ENCODE measurements around the gene ADSS1.

ADSS1 gene

DNA sequence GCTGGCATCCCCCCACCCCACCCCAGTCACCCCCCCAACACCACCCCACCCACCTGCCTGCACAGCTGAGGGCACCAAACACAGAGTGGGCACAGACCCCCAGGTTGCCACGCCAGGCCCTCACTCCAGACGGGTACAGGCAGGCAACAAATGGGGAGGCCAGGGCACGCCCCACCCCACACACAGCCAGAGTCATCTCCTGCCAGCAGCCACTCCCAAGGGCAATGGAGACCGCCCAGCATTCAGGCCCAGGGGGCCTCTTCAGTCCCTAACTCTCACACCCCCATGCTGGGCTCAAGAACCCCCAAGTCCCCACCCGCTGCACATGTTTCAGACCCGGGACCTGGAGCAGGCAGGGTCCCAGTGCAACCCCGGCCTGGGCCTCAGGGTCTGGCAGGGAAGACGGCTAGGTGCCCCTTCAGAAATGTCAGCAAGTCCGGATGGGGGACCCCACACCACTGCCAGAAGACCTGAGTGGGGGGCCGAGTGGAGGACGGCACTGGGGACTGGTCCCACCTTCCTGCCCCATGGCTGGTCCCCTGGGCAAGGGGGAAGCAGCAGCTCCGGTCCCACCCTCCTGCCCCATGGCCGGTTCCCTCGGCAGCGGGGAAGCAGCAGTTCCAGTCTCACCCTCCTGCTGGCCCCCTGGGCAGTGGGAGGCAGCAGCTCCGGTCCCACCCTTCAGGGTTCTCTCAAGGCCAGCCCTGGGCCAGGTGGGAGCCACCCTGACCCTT, 59.6 kb downstream of the ADSS1 start:
- no peak overlapping the region for H3K4me3 ChIP-seq (ENCODE audit: low read length, poor library complexity, severe bottlenecking)
- H3K27me3 ChIP-seq (ENCODE audit: insufficient read depth, low read length, poor library complexity, severe bottlenecking), result no peaks in the 10 kb centered on the region
- H3K4me2 ChIP-seq (ENCODE audit: low read depth, low read length, poor library complexity, severe bottlenecking), result no peak overlapping the region
- H3K79me2 ChIP-seq (ENCODE audit: insufficient read depth, low read length), result peaks cover 41% of the 10 kb centered on the region; the same call in 1 of the 2 replicates
- peaks cover 2% of the 10 kb centered on the region for H3K4me1 ChIP-seq (ENCODE audit: insufficient read depth, low read length, poor library complexity, severe bottlenecking)
- TF ChIP-seq CTCF (conservative IDR thresholded peaks at IDR 0.05; ENCODE audit: low read length) (no peak), EZH2phosphoT487 (IDR thresholded peaks at IDR 0.05; ENCODE audit: borderline replicate concordance) (no peak)
- H2AFZ ChIP-seq (ENCODE audit: low read length), result no peak overlapping the region
- H3F3A ChIP-seq (ENCODE audit: low read depth), result no peaks in the 10 kb centered on the region
- H3K9ac ChIP-seq (ENCODE audit: low read depth, low read length, poor library complexity, severe bottlenecking), result no peak overlapping the region
- H4K20me1 ChIP-seq (ENCODE audit: insufficient read depth, low read length, poor library complexity, severe bottlenecking), result peaks cover 29% of the 10 kb centered on the region
- H3K9me2 ChIP-seq (replicated peaks; ENCODE audit: low read depth, low read length), result no peaks in the 10 kb centered on the region
- no peaks in the 10 kb centered on the region for H3K9me3 ChIP-seq (ENCODE audit: insufficient read depth, low read depth, low read length)
- H3K36me3 ChIP-seq (ENCODE audit: insufficient read depth, low read length), result peaks cover 8% of the 10 kb centered on the region; the same call in 1 of the 2 replicates

GRCh38 chr14:104784218-104784568, 60.2 kb downstream of the ADSS1 start:
- Histone ChIP-seq H2AFZ (ENCODE audit: low read length) (no peak overlapping the region), H3K4me3 (ENCODE audit: low read length, poor library complexity, severe bottlenecking) (no peak overlapping the region), H3K36me3 (ENCODE audit: insufficient read depth, low read length) (peaks cover 8% of the 10 kb centered on the region; the same call in 1 of the 2 replicates), H4K20me1 (ENCODE audit: insufficient read depth, low read length, poor library complexity, severe bottlenecking) (peaks cover 31% of the 10 kb centered on the region), H3K9me3 (ENCODE audit: insufficient read depth, low read depth, low read length) (no peaks in the 10 kb centered on the region), H3K79me2 (ENCODE audit: insufficient read depth, low read length) (peaks cover 47% of the 10 kb centered on the region; the same call in 1 of the 2 replicates), H3K4me1 (ENCODE audit: insufficient read depth, low read length, poor library complexity, severe bottlenecking) (peaks cover 2% of the 10 kb centered on the region), H3K9ac (ENCODE audit: low read depth, low read length, poor library complexity, severe bottlenecking) (no peak overlapping the region), H3K27me3 (ENCODE audit: insufficient read depth, low read length, poor library complexity, severe bottlenecking) (no peaks in the 10 kb centered on the region), H3F3A (ENCODE audit: low read depth) (no peaks in the 10 kb centered on the region), H3K4me2 (ENCODE audit: low read depth, low read length, poor library complexity, severe bottlenecking) (no peak overlapping the region), H3K9me2 (replicated peaks; ENCODE audit: low read depth, low read length) (no peaks in the 10 kb centered on the region)
- no peak for TF ChIP-seq EZH2phosphoT487 (IDR thresholded peaks at IDR 0.05; ENCODE audit: borderline replicate concordance)
- TF ChIP-seq CTCF (conservative IDR thresholded peaks at IDR 0.05; ENCODE audit: low read length), result no peak

DNA sequence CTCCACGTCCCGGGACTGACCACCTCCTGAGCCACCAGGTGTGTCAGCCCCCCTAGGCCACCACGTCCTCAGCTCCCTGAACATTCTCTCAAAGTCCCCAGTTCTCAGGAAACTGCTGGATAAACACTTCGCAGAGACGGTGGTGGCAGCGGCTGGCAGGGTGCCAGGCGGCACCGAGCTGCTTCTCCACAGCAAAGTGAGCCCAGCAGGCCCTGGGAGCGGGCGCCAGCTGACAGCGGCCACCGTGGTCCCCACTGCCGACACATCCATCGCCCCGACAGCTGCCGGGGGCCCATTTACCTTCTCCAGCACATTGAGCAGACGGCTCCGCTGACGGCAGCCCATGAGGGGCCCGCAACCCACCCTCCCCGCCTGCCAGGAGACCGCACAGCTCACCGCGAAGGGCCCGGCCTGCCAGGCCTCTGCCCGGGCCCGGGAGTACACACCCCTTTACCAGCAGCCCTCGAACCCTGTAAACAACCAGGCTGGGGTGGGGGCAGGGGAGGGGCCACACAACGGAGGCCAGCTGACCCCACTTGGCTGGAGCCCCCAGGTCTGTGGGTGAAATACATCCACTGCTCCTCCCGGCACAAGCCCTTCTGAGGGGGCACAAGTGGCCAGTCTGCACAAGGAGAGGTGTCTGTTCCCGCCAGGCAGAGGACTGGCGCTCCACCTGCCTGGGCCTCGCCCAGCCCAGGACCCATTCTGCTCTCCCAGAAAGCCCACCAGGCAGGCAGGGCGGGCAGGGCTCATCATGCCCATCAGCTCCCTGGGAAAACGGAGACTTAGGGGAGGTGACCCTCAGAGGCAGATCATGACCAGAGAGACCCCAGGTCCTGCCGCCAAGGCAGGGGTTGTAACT, 61.0 kb downstream of the ADSS1 start:
- Histone ChIP-seq H3K4me1 (ENCODE audit: insufficient read depth, low read length, poor library complexity, severe bottlenecking) (peaks cover 2% of the 10 kb centered on the region), H3K4me2 (ENCODE audit: low read depth, low read length, poor library complexity, severe bottlenecking) (no peak overlapping the region), H3K79me2 (ENCODE audit: insufficient read depth, low read length) (peaks cover 53% of the 10 kb centered on the region; the same call in 1 of the 2 replicates), H3K9ac (ENCODE audit: low read depth, low read length, poor library complexity, severe bottlenecking) (no peak overlapping the region), H4K20me1 (ENCODE audit: insufficient read depth, low read length, poor library complexity, severe bottlenecking) (peaks cover 35% of the 10 kb centered on the region), H3K9me3 (ENCODE audit: insufficient read depth, low read depth, low read length) (no peaks in the 10 kb centered on the region), H3K9me2 (replicated peaks; ENCODE audit: low read depth, low read length) (no peaks in the 10 kb centered on the region), H2AFZ (ENCODE audit: low read length) (no peak overlapping the region), H3K27me3 (ENCODE audit: insufficient read depth, low read length, poor library complexity, severe bottlenecking) (no peaks in the 10 kb centered on the region), H3K4me3 (ENCODE audit: low read length, poor library complexity, severe bottlenecking) (no peak overlapping the region), H3K36me3 (ENCODE audit: insufficient read depth, low read length) (peaks cover 5% of the 10 kb centered on the region; the same call in 1 of the 2 replicates), H3F3A (ENCODE audit: low read depth) (no peaks in the 10 kb centered on the region)
- TF ChIP-seq EZH2phosphoT487 (IDR thresholded peaks at IDR 0.05; ENCODE audit: borderline replicate concordance) (no peak), CTCF (conservative IDR thresholded peaks at IDR 0.05; ENCODE audit: low read length) (no peak)

Measured in Loucy (cell line).